Adrenal gland (tissue), 12 donors: ENCODE data around the gene ABCB11. TPM values are rescaled to one million over a fixed set of nuclear protein-coding genes. Genes with fewer than 3 reads are reported as not detected.

Experiments used
- DNase-seq, 7 donors: peaks; one replicate each; pipeline ENCODE4 v3.0.0-alpha.2; 2019 to 2020
- H3K27ac ChIP-seq, 5 donors: fragments of 200-600 bp; sonication (generic) in 4 of 5; 1 replicate in 3 of 5; 2 replicates in 2 of 5; pipeline versions ENCODE4 v1.5.1 to v1.8.0; 2016 to 2020; ENCODE audit warnings: mild to moderate bottlenecking in 1 of 5
- H3K27me3 ChIP-seq: fragments of 200-600 bp; 2 replicates; pipeline ENCODE4 v1.8.0; 2021
- H3K36me3 ChIP-seq, 2 donors: fragments of 200-600 bp; replicated peaks in 1 of 2; 1 replicate in 1 of 2; 2 replicates in 1 of 2; pipeline versions ENCODE4 v1.5.1 to v1.8.0; 2018 to 2022
- H3K4me1 ChIP-seq, 2 donors: fragments of 200-600 bp; replicated peaks in 1 of 2; 1 replicate in 1 of 2; 2 replicates in 1 of 2; pipeline versions ENCODE4 v1.5.1 to v1.8.0; 2018 to 2021
- H3K4me3 ChIP-seq, 4 donors: fragments of 200-600 bp; sonication (generic) in 3 of 4; one replicate each; pipeline ENCODE4 v1.5.1; 2016 to 2018
- H3K9me3 ChIP-seq, 3 donors: fragments of 200-600 bp; sonication (generic) in 1 of 3; replicated peaks in 1 of 3; 1 replicate in 2 of 3; 2 replicates in 1 of 3; pipeline versions ENCODE4 v1.5.1 to v1.8.0; 2016 to 2021
- CTCF ChIP-seq, 6 experiments: fragments of 450-650 bp in 4 of 6; fragments of 200-600 bp in 2 of 6; sonication (generic) in 1 of 6; IDR thresholded peaks; 1 replicate in 5 of 6; 2 replicates in 1 of 6; pipeline versions ENCODE4 v1.5.1 to v1.8.0; 2016 to 2021; ENCODE audit warnings: antibody characterized with exemption in 6 of 6, mild to moderate bottlenecking in 2 of 6, moderate library complexity in 1 of 6
- POLR2A ChIP-seq, 2 donors: fragments of 450-650 bp; IDR thresholded peaks; one replicate each; pipeline ENCODE4 v1.6.1; 2017; ENCODE audit warnings: antibody characterized with exemption in 2 of 2, mild to moderate bottlenecking in 2 of 2, moderate library complexity in 1 of 2
- WGBS, 4 donors: extraction: QIAGEN DNeasy Blood & Tissue Kit in 2 of 4; methylation state at CpG; one replicate each; pipeline versions ENCODE4 v1.1.5 to v1.1.7; 2013 to 2017; 5-methylcytosine and 5-hydroxymethylcytosine counted together
- intact Hi-C, 2 donors: fragments of 100-400 bp; cut with DNase I; formaldehyde crosslinking; loops; one replicate each; pipeline versions ENCODE4 v1.14.1 to v1.15.0; 2022 to 2023
- polyA plus RNA-seq, 3 donors: library from polyadenylated mRNA; stranded (reverse); fragments of 200-250 nt in 2 of 3; fragments of 350-450 nt in 1 of 3; fragmentation: Illumina TruSeq in 1 of 3; extraction: RNeasy Lipid Tissue Mini Kit (QIAGEN cat#74804) in 1 of 3; gene quantifications; one replicate each; pipeline ENCODE4 v1.2.3, GENCODE V29; 2013 to 2014
- total RNA-seq, 9 donors: library from RNA; depleted of rRNA in 4 of 9; stranded (reverse); fragments of >200 nt in 4 of 9; fragments of 120-200 nt in 1 of 9; fragmentation: NEBNext Ultra II Directional in 1 of 9; extraction: Animal tissue kit (Norgen Biotek cat#: 25700) in 1 of 9; gene quantifications; one replicate each; pipeline versions ENCODE4 v1.1.0 to v1.2.4, GENCODE V29; 2013 to 2023
- donor health status: healthy with polysubstance abuse.
- donor health status: Bipolar disorder and iron deficiency.
- donor health status: DM: yes; HTN: yes; CAD: no.
- donor health status: DM: no; HTN: no; CAD: no.
- donor health status: DM: no; HTN: no; CAD: no.
- donor health status: DM: yes; HTN: yes; CAD: no.

Gene ABCB11
- total and polyA plus RNA-seq, 12 donors: 0.05 to 1.4 (median 0.31) TPM; not detected in 7

GRCh38 chr2:168920504-168921157 is 110.5 kb downstream of the ABCB11 start:
- Histone ChIP-seq H3K27ac (no peak overlapping the region), H3K4me1 (no peaks in the 10 kb centered on the region), H3K9me3 (no peaks in the 10 kb centered on the region), H3K4me3 (no peak overlapping the region), H3K27me3 (no peaks in the 10 kb centered on the region), H3K36me3 (no peaks in the 10 kb centered on the region)
- intact Hi-C loops: loop anchor here (5.0 to 10.0 kb wide), 2 partner anchors 148 to 576 kb away; no protein-coding TSS in a partner anchor
- 21 to 26% (median 24%) methylated on average over 4 of the region's 4 CpGs for WGBS, 4 donors
- no peak for TF ChIP-seq POLR2A (IDR thresholded peaks at IDR 0.05)
- TF ChIP-seq CTCF (IDR thresholded peaks at IDR 0.05): peak; percentile 60 to 76 (median 70)
- DNase-seq: no peak

GRCh38 chr2:168916331-168916675 is 114.8 kb downstream of the ABCB11 start:
- intact Hi-C loops: loop anchor here in 1 of 2 donors (5.0 kb wide), 1 partner anchor 144 kb away; no protein-coding TSS in a partner anchor

GRCh38 chr2:168915441-168916330 is 115.4 kb downstream of the ABCB11 start:
- DNase-seq: no peak
- H3K27me3 ChIP-seq: no peaks in the 10 kb centered on the region
- 86 to 96% (median 91%) methylated on average over 3 of the region's 3 CpGs for WGBS, 4 donors
- H3K9me3 ChIP-seq: no peaks in the 10 kb centered on the region
- H3K36me3 ChIP-seq: no peaks in the 10 kb centered on the region
- no peaks in the 10 kb centered on the region for H3K4me1 ChIP-seq
- intact Hi-C loops: loop anchor here in 1 of 2 donors (5.0 kb wide), 1 partner anchor 143 kb away; no protein-coding TSS in a partner anchor
- H3K4me3 ChIP-seq: no peak overlapping the region
- H3K27ac ChIP-seq: no peak overlapping the region
- TF ChIP-seq CTCF (IDR thresholded peaks at IDR 0.05): no peak
- no peak for TF ChIP-seq POLR2A (IDR thresholded peaks at IDR 0.05)

More at GRCh38 chr2:168916331-168916675, 114.8 kb downstream of the ABCB11 start:
- Histone ChIP-seq H3K27ac (no peak overlapping the region), H3K4me1 (no peaks in the 10 kb centered on the region), H3K27me3 (no peaks in the 10 kb centered on the region), H3K36me3 (no peaks in the 10 kb centered on the region), H3K9me3 (no peaks in the 10 kb centered on the region), H3K4me3 (no peak overlapping the region)
- no peak for TF ChIP-seq POLR2A (IDR thresholded peaks at IDR 0.05)
- DNase-seq: no peak
- 77 to 84% (median 82%) methylated on average over 4 of the region's 4 CpGs for WGBS, 4 donors

- H3K4me3 ChIP-seq: no peak overlapping the region
- intact Hi-C loops: no loop called here
- 86 to 92% (median 90%) methylated on average over 3 to 4 of the region's 4 CpGs for WGBS, 4 donors
- no peaks in the 10 kb centered on the region for H3K36me3 ChIP-seq
- H3K27ac ChIP-seq: no peak overlapping the region
- DNase-seq: no peak
- TF ChIP-seq POLR2A (IDR thresholded peaks at IDR 0.05): no peak
- no peak for TF ChIP-seq CTCF (IDR thresholded peaks at IDR 0.05)
- no peaks in the 10 kb centered on the region for H3K9me3 ChIP-seq
- no peaks in the 10 kb centered on the region for H3K4me1 ChIP-seq
- H3K27me3 ChIP-seq: no peaks in the 10 kb centered on the region
These were observed 117.6 kb downstream of the ABCB11 start for GRCh38 chr2:168913495-168913894.
